ENCODE measurements around the gene PNPLA3. TPM values are rescaled to one million over a fixed set of nuclear protein-coding genes. Genes with fewer than 3 reads are reported as not detected.

The PNPLA3 gene
- total and polyA plus RNA-seq, 4 experiments from 2014 or later: not detected

- Histone ChIP-seq H3K4me3 (ENCODE audit: low read length in 2 of 2) (no peak overlapping the region), H3K4me1 (ENCODE audit: insufficient read depth, low read length) (peaks cover 11% of the 10 kb centered on the region), H3K27me3 (ENCODE audit: insufficient read depth, low read length) (no peaks in the 10 kb centered on the region), H3K36me3 (ENCODE audit: insufficient read depth, low read length) (peaks cover 17% of the 10 kb centered on the region), H3K27ac (ENCODE audit: low read depth, low read length) (no peak overlapping the region), H3K9me3 (ENCODE audit: control insufficient read depth in 1 of 2, low read length in 2 of 2) (no peaks in the 10 kb centered on the region)
- Mint-ChIP-seq H3K27ac (peak overlapping the region in 6 of 7 donors; percentile 42 to 97 (median 84)), H3K36me3 (peaks cover 47 to 75% of the 10 kb centered on the region in 2 donors), H3K4me3 (peak overlapping the region in 4 of 8 donors; percentile 24 to 57 (median 39)), H3K4me1 (peaks cover 11 to 36% (median 26%) of the 10 kb centered on the region in 4 donors), H3K27me3 (no peaks in the 10 kb centered on the region), H3K9me3 (peaks cover 0 to 3% (median 0%) of the 10 kb centered on the region in 8 donors)
- DNase-seq: no peak
- intact Hi-C loops (cut with micrococcal nuclease): no loop called here
- ChIA-PET CTCF (ENCODE audit: partially characterized antibody) (interaction anchor here (1.2 to 6.7 kb wide), 16 partner anchors 9 to 701 kb away, joined by 3 to 157 read pairs (median 8); partner anchors contain the start of gene PARVG), POLR2A (ENCODE audit: partially characterized antibody) (interaction anchor here (1.7 to 2.0 kb wide), 5 partner anchors 33 to 632 kb away, joined by 6 to 13 read pairs (median 8); partner anchors contain the start of gene SAMM50)
Observed at GRCh38 chr22:43994416-43994815, 70.8 kb downstream of the PNPLA3 start.

- POLR2A ChIA-PET (ENCODE audit: partially characterized antibody): interaction anchor here (1.3 to 1.9 kb wide), 3 partner anchors 30 to 40 kb away, joined by 4 to 6 read pairs (median 5); partner anchors contain the start of gene SAMM50
Observed at GRCh38 chr22:43995057-43995685, 71.6 kb downstream of the PNPLA3 start.

GRCh38 chr22:43995798-43996169 is 72.2 kb downstream of the PNPLA3 start:
- Mint-ChIP-seq H3K4me3 (peak overlapping the region; percentile 89 to 94 (median 92)), H3K27me3 (no peaks in the 10 kb centered on the region), H3K9me3 (peaks cover 0 to 1% (median 0%) of the 10 kb centered on the region in 8 donors), H3K36me3 (peaks cover 40 to 63% of the 10 kb centered on the region in 2 donors), H3K27ac (peak overlapping the region; percentile 85 to 97 (median 95)), H3K4me1 (peaks cover 13 to 36% (median 26%) of the 10 kb centered on the region in 4 donors)
- no peak for DNase-seq
- no peaks in the 10 kb centered on the region for H3K9me3 ChIP-seq (ENCODE audit: control insufficient read depth in 1 of 2, low read length in 2 of 2)
- intact Hi-C loops (cut with micrococcal nuclease): no loop called here
- POLR2A ChIA-PET (ENCODE audit: partially characterized antibody): interaction anchor here (0.9 to 1.9 kb wide), 4 partner anchors 29 to 41 kb away, joined by 3 to 6 read pairs (median 4); partner anchors contain the start of gene SAMM50
- H3K4me3 ChIP-seq (ENCODE audit: low read length in 2 of 2): peak overlapping the region; percentile 37 to 74
- H3K4me1 ChIP-seq (ENCODE audit: insufficient read depth, low read length): peaks cover 11% of the 10 kb centered on the region
- CTCF ChIA-PET (ENCODE audit: partially characterized antibody): interaction anchor here (0.5 to 6.7 kb wide), 4 partner anchors 89 to 674 kb away, joined by 3 to 157 read pairs (median 84); no protein-coding TSS in a partner anchor
- H3K27ac ChIP-seq (ENCODE audit: low read depth, low read length): peak overlapping the region; percentile 63
- peaks cover 17% of the 10 kb centered on the region for H3K36me3 ChIP-seq (ENCODE audit: insufficient read depth, low read length)
- H3K27me3 ChIP-seq (ENCODE audit: insufficient read depth, low read length): no peaks in the 10 kb centered on the region

More at GRCh38 chr22:43995057-43995685, 71.6 kb downstream of the PNPLA3 start:
- Histone ChIP-seq H3K4me3 (ENCODE audit: low read length in 2 of 2) (peak overlapping the region; percentile 37 to 74), H3K4me1 (ENCODE audit: insufficient read depth, low read length) (peaks cover 11% of the 10 kb centered on the region), H3K9me3 (ENCODE audit: control insufficient read depth in 1 of 2, low read length in 2 of 2) (no peaks in the 10 kb centered on the region), H3K27ac (ENCODE audit: low read depth, low read length) (peak overlapping the region; percentile 63), H3K27me3 (ENCODE audit: insufficient read depth, low read length) (no peaks in the 10 kb centered on the region), H3K36me3 (ENCODE audit: insufficient read depth, low read length) (peaks cover 17% of the 10 kb centered on the region)
- Mint-ChIP-seq H3K27me3 (no peaks in the 10 kb centered on the region), H3K27ac (peak overlapping the region; percentile 85 to 97 (median 95)), H3K4me3 (peak overlapping the region; percentile 89 to 94 (median 92)), H3K4me1 (peaks cover 11 to 36% (median 26%) of the 10 kb centered on the region in 4 donors), H3K9me3 (peaks cover 0 to 3% (median 0%) of the 10 kb centered on the region in 8 donors), H3K36me3 (peaks cover 40 to 67% of the 10 kb centered on the region in 2 donors)
- CTCF ChIA-PET (ENCODE audit: partially characterized antibody): interaction anchor here (1.3 to 6.7 kb wide), 6 partner anchors 13 to 631 kb away, joined by 3 to 157 read pairs (median 32); partner anchors contain the start of gene PARVG
- intact Hi-C loops (cut with micrococcal nuclease): no loop called here
- no peak for DNase-seq

GRCh38 chr22:43996170-43996980 is 72.8 kb downstream of the PNPLA3 start:
- POLR2A ChIA-PET (ENCODE audit: partially characterized antibody): interaction anchor here (0.9 to 1.6 kb wide), 5 partner anchors 8 to 90 kb away, joined by 3 to 5 read pairs (median 4); partner anchors contain the start of gene SAMM50

GRCh38 chr22:43996981-43997265 is 73.3 kb downstream of the PNPLA3 start:
- Mint-ChIP-seq H3K27ac (peak overlapping the region in 6 of 7 donors; percentile 42 to 97 (median 95)), H3K27me3 (no peaks in the 10 kb centered on the region), H3K36me3 (peaks cover 35 to 55% of the 10 kb centered on the region in 2 donors), H3K9me3 (peaks cover 0 to 1% (median 0%) of the 10 kb centered on the region in 8 donors), H3K4me3 (peak overlapping the region; percentile 52 to 94 (median 92)), H3K4me1 (peaks cover 13 to 36% (median 26%) of the 10 kb centered on the region in 4 donors)
- Histone ChIP-seq H3K27ac (ENCODE audit: low read depth, low read length) (peak overlapping the region; percentile 63), H3K4me1 (ENCODE audit: insufficient read depth, low read length) (peaks cover 11% of the 10 kb centered on the region), H3K36me3 (ENCODE audit: insufficient read depth, low read length) (peaks cover 11% of the 10 kb centered on the region), H3K9me3 (ENCODE audit: control insufficient read depth in 1 of 2, low read length in 2 of 2) (no peaks in the 10 kb centered on the region), H3K4me3 (ENCODE audit: low read length in 2 of 2) (peak overlapping the region in 1 of 2 donors; percentile 74), H3K27me3 (ENCODE audit: insufficient read depth, low read length) (no peaks in the 10 kb centered on the region)
- POLR2A ChIA-PET (ENCODE audit: partially characterized antibody): interaction anchor here (1.0 kb wide), 2 partner anchors 9 to 89 kb away, joined by 4 read pairs; no protein-coding TSS in a partner anchor
- intact Hi-C loops (cut with micrococcal nuclease): no loop called here
- CTCF ChIA-PET (ENCODE audit: partially characterized antibody): interaction anchor here (5.2 to 6.7 kb wide), 2 partner anchors 88 to 629 kb away, joined by 122 to 157 read pairs; no protein-coding TSS in a partner anchor
- DNase-seq: no peak

More at GRCh38 chr22:43996170-43996980, 72.8 kb downstream of the PNPLA3 start:
- intact Hi-C loops (cut with micrococcal nuclease): no loop called here
- peaks cover 0 to 1% (median 0%) of the 10 kb centered on the region in 8 donors for H3K9me3 Mint-ChIP-seq
- H3K27ac ChIP-seq (ENCODE audit: low read depth, low read length): peak overlapping the region; percentile 63
- H3K4me1 ChIP-seq (ENCODE audit: insufficient read depth, low read length): peaks cover 11% of the 10 kb centered on the region
- peak overlapping the region; percentile 43 to 74 for H3K4me3 ChIP-seq (ENCODE audit: low read length in 2 of 2)
- H3K27me3 Mint-ChIP-seq: no peaks in the 10 kb centered on the region
- peaks cover 39 to 60% of the 10 kb centered on the region in 2 donors for H3K36me3 Mint-ChIP-seq
- H3K9me3 ChIP-seq (ENCODE audit: control insufficient read depth in 1 of 2, low read length in 2 of 2): no peaks in the 10 kb centered on the region
- no peaks in the 10 kb centered on the region for H3K27me3 ChIP-seq (ENCODE audit: insufficient read depth, low read length)
- peak overlapping the region; percentile 89 to 94 (median 92) for H3K4me3 Mint-ChIP-seq
- H3K36me3 ChIP-seq (ENCODE audit: insufficient read depth, low read length): peaks cover 16% of the 10 kb centered on the region
- peaks cover 13 to 36% (median 26%) of the 10 kb centered on the region in 4 donors for H3K4me1 Mint-ChIP-seq
- H3K27ac Mint-ChIP-seq: peak overlapping the region; percentile 85 to 97 (median 95)
- CTCF ChIA-PET (ENCODE audit: partially characterized antibody): interaction anchor here (0.5 to 6.7 kb wide), 3 partner anchors 89 to 674 kb away, joined by 3 to 157 read pairs (median 122); no protein-coding TSS in a partner anchor
- DNase-seq: peak; percentile 60 to 69 (median 66)

Data from CD4-positive, alpha-beta memory T cell (primary cell).